Measurements from ENCODE around the gene ITPK1.

Gene ITPK1

DNA sequence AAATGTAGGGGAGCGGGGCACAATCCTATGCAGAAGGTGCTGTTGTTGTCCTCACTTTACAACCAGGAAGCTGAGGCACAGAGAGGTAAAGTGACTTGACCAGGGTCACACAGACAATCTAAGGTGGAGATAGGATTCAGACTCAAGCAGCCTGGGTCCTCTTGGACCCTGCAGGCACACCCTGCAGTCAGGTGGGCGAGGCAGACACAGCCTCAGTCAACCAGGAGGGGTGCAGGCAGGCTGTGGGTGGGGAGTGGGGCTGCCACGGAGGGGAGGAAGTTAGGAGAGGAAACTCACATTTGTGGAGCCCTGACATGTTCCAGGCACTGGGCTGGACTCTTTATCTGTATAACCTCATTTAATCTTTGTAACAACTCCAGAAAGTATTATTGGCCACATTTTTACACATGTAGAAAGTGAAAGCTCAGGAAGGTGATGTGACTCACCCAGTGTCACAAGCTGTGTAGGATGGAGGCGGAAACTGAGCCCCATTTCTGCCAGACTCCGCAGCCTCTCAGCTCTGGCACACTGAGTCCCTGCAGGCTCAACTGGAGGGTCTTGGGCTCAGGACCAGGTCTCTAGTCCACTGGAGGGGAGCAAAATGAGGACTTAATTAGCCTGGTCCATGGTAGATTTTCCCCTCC, 217.7 kb downstream of the ITPK1 start:
- no peaks in the 10 kb centered on the region for H3K36me3 ChIP-seq (replicated peaks; ENCODE audit: insufficient read depth, low read length)
- H3K4me1 ChIP-seq (ENCODE audit: low read length), result no peaks in the 10 kb centered on the region
- H3K4me3 ChIP-seq (ENCODE audit: low read length), result no peak overlapping the region
- no peaks in the 10 kb centered on the region for H4K20me1 ChIP-seq (ENCODE audit: insufficient read depth, low read length)
- no peak for DNase-seq
- no peak overlapping the region for H3K4me2 ChIP-seq (ENCODE audit: low read depth, low read length)
- H3K27ac ChIP-seq (ENCODE audit: low read length), result no peak overlapping the region
- no peak overlapping the region for H2AFZ ChIP-seq (ENCODE audit: low read length)
- no peaks in the 10 kb centered on the region for H3K79me2 ChIP-seq (ENCODE audit: low read length)
- TF ChIP-seq EZH2phosphoT487 (IDR thresholded peaks at IDR 0.05; ENCODE audit: low read length), result no peak
- TF ChIP-seq, protein P1, sequence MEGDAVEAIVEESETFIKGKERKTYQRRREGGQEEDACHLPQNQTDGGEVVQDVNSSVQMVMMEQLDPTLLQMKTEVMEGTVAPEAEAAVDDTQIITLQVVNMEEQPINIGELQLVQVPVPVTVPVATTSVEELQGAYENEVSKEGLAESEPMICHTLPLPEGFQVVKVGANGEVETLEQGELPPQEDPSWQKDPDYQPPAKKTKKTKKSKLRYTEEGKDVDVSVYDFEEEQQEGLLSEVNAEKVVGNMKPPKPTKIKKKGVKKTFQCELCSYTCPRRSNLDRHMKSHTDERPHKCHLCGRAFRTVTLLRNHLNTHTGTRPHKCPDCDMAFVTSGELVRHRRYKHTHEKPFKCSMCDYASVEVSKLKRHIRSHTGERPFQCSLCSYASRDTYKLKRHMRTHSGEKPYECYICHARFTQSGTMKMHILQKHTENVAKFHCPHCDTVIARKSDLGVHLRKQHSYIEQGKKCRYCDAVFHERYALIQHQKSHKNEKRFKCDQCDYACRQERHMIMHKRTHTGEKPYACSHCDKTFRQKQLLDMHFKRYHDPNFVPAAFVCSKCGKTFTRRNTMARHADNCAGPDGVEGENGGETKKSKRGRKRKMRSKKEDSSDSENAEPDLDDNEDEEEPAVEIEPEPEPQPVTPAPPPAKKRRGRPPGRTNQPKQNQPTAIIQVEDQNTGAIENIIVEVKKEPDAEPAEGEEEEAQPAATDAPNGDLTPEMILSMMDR (IDR thresholded peaks at IDR 0.05; ENCODE audit: low read length), result no peak
- no peak for TF ChIP-seq EZH2 (optimal IDR thresholded peaks at IDR 0.05; ENCODE audit: low read depth, low read length)
- no peaks in the 10 kb centered on the region for H3K27me3 ChIP-seq (replicated peaks; ENCODE audit: insufficient read depth, low read length)
- no peaks in the 10 kb centered on the region for H3K9me3 ChIP-seq (replicated peaks; ENCODE audit: insufficient read depth, low read length)
- H3K9ac ChIP-seq (ENCODE audit: low read length), result no peak overlapping the region
- no peaks in the 10 kb centered on the region for H3K9me2 ChIP-seq (replicated peaks; ENCODE audit: insufficient read depth, low read length)
- H3F3A ChIP-seq (ENCODE audit: insufficient read depth, low read length), result no peaks in the 10 kb centered on the region

DNA sequence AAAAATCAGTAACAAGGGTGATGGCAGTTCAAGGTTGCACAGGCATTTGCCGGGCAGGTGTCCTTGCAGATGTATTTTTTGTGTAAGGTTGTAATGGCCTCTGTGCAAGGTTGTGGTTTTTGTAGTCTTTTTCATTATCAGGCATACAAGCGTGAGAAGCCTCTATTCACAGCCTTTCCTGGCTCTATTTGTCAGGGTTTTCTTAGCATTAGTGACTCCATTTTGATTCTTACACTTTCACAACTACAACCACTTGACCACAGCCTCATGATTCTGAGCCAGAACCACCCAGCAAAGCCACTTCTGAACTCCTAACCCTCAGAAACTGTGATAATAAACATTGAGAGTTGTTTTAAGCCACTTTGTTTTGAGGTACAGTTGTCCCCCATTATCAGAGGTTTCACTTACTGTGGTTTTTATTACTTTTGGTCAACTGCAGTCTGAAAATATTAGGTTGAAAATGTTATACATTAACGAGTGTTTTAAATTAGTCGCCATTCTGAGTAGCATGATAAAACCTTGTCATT, 220.3 kb downstream of the ITPK1 start:
- Histone ChIP-seq H3K27me3 (replicated peaks; ENCODE audit: insufficient read depth, low read length) (no peaks in the 10 kb centered on the region), H4K20me1 (ENCODE audit: insufficient read depth, low read length) (no peaks in the 10 kb centered on the region)
- DNase-seq, result no peak

DNA sequence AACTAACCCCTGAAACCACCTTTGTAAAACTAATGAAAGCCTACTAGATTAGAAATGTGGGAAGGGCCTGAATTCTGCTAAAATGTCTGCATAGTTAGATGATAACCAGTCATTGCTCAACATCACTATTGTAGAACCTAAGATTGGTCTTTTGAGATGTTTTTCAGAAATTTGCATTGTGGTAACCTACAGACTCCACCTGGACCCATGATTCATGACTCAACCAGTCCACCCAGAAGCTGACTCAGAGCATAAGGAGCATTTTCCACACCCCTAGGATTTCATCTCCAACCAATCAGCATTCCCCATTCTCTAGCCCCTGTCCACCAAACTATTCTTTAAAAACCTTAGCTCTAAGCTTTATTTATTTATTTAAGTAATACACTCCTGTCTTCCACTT, 223.1 kb downstream of the ITPK1 start:
- Histone ChIP-seq H3K27me3 (replicated peaks; ENCODE audit: insufficient read depth, low read length) (no peaks in the 10 kb centered on the region), H2AFZ (ENCODE audit: low read length) (no peak overlapping the region), H3K9me2 (replicated peaks; ENCODE audit: insufficient read depth, low read length) (no peaks in the 10 kb centered on the region), H3K9me3 (replicated peaks; ENCODE audit: insufficient read depth, low read length) (no peaks in the 10 kb centered on the region), H4K20me1 (ENCODE audit: insufficient read depth, low read length) (no peaks in the 10 kb centered on the region), H3K4me3 (ENCODE audit: low read length) (no peak overlapping the region), H3K9ac (ENCODE audit: low read length) (no peak overlapping the region), H3F3A (ENCODE audit: insufficient read depth, low read length) (no peaks in the 10 kb centered on the region), H3K4me1 (ENCODE audit: low read length) (no peaks in the 10 kb centered on the region), H3K36me3 (replicated peaks; ENCODE audit: insufficient read depth, low read length) (no peaks in the 10 kb centered on the region), H3K79me2 (ENCODE audit: low read length) (no peaks in the 10 kb centered on the region), H3K4me2 (ENCODE audit: low read depth, low read length) (no peak overlapping the region), H3K27ac (ENCODE audit: low read length) (no peak overlapping the region)
- TF ChIP-seq, protein P1 (IDR thresholded peaks at IDR 0.05; ENCODE audit: low read length), result no peak
- TF ChIP-seq EZH2phosphoT487 (IDR thresholded peaks at IDR 0.05; ENCODE audit: low read length) (no peak), EZH2 (optimal IDR thresholded peaks at IDR 0.05; ENCODE audit: low read depth, low read length) (no peak)
- DNase-seq, result no peak

More for the DNA sequence above, 220.3 kb downstream of the ITPK1 start:
- H3K4me3 ChIP-seq (ENCODE audit: low read length), result no peak overlapping the region
- H3K9me2 ChIP-seq (replicated peaks; ENCODE audit: insufficient read depth, low read length), result no peaks in the 10 kb centered on the region
- no peak overlapping the region for H3K9ac ChIP-seq (ENCODE audit: low read length)
- TF ChIP-seq EZH2phosphoT487 (IDR thresholded peaks at IDR 0.05; ENCODE audit: low read length) (no peak), EZH2 (optimal IDR thresholded peaks at IDR 0.05; ENCODE audit: low read depth, low read length) (no peak)
- TF ChIP-seq, protein P1 (IDR thresholded peaks at IDR 0.05; ENCODE audit: low read length), result no peak
- H3K4me2 ChIP-seq (ENCODE audit: low read depth, low read length), result no peak overlapping the region
- H2AFZ ChIP-seq (ENCODE audit: low read length), result no peak overlapping the region
- H3K9me3 ChIP-seq (replicated peaks; ENCODE audit: insufficient read depth, low read length), result no peaks in the 10 kb centered on the region
- no peaks in the 10 kb centered on the region for H3K4me1 ChIP-seq (ENCODE audit: low read length)
- H3K79me2 ChIP-seq (ENCODE audit: low read length), result no peaks in the 10 kb centered on the region
- no peaks in the 10 kb centered on the region for H3K36me3 ChIP-seq (replicated peaks; ENCODE audit: insufficient read depth, low read length)
- no peak overlapping the region for H3K27ac ChIP-seq (ENCODE audit: low read length)
- H3F3A ChIP-seq (ENCODE audit: insufficient read depth, low read length), result no peaks in the 10 kb centered on the region
